Progenitor cell of endocrine pancreas (in vitro differentiated cells): ENCODE measurements around the gene PIK3R5. TPM values are rescaled to one million over a fixed set of nuclear protein-coding genes. Genes with fewer than 3 reads are reported as not detected.

ENCODE experiments used
- DNase-seq: peaks from one replicate; pipeline ENCODE4 v3.0.0; 2021; ENCODE audit warnings: low spot score; ENCODE audit not compliant: unreplicated experiment
- H3K27ac Mint-ChIP-seq: 2 replicates; pipeline ENCODE4 v1.8.0; 2021; ENCODE audit warnings: mild to moderate bottlenecking, moderate library complexity, mixed read lengths
- H3K27me3 Mint-ChIP-seq: 2 replicates; pipeline ENCODE4 v1.8.0; 2021; ENCODE audit warnings: mixed read lengths
- H3K36me3 Mint-ChIP-seq: 2 replicates; pipeline ENCODE4 v1.8.0; 2022; ENCODE audit warnings: mixed read lengths; ENCODE audit not compliant: insufficient read depth
- H3K4me1 Mint-ChIP-seq: 2 replicates; pipeline ENCODE4 v1.8.0; 2021; ENCODE audit warnings: low read depth, mixed read lengths
- H3K4me3 Mint-ChIP-seq: 2 replicates; pipeline ENCODE4 v1.8.0; 2021; ENCODE audit warnings: low read depth, mild to moderate bottlenecking, moderate library complexity, mixed read lengths
- H3K9me3 Mint-ChIP-seq: 2 replicates; pipeline ENCODE4 v1.8.0; 2021; ENCODE audit warnings: low read depth, mixed read lengths
- CTCF ChIP-seq: fragments of 200-600 bp; sonication (generic); IDR thresholded peaks from one replicate; pipeline ENCODE4 v1.5.0; 2021; ENCODE audit warnings: antibody characterized with exemption, mild to moderate bottlenecking; ENCODE audit not compliant: unreplicated experiment
- total RNA-seq: library from RNA; stranded (reverse); gene quantifications from 2 replicates; pipeline ENCODE4 v1.2.1, GENCODE V29; 2021

Gene PIK3R5
- total RNA-seq, 1 donor from 2014 or later: 0.50 TPM

DNA sequence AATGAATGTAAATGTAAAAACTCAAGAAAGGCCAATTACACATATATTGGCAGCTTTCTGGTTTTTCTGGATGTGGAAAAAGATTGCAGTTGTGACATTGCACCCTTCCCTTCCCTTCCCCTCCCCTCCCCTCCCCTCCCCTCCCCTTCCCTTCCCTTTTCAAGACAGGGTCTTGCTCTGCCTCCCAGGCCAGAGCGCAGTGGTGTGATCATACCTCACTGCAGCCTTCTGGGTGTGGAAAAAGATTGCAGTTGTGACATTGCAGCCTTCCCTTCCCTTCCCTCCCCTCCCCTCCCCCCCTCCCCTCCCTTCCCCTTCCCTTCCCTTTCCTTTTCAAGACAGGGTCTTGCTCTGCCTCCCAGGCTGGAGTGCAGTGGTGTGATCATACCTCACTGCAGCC lies 41.7 kb downstream of the PIK3R5 start:
- TF ChIP-seq CTCF: no peak
- H3K4me3 Mint-ChIP-seq: no peak overlapping the region
- H3K27me3 Mint-ChIP-seq: peaks cover 9% of the 10 kb centered on the region
- H3K9me3 Mint-ChIP-seq: peaks cover 12% of the 10 kb centered on the region
- no peak for DNase-seq
- H3K27ac Mint-ChIP-seq: no peak overlapping the region
- no peaks in the 10 kb centered on the region for H3K4me1 Mint-ChIP-seq
- no peaks in the 10 kb centered on the region for H3K36me3 Mint-ChIP-seq

DNA sequence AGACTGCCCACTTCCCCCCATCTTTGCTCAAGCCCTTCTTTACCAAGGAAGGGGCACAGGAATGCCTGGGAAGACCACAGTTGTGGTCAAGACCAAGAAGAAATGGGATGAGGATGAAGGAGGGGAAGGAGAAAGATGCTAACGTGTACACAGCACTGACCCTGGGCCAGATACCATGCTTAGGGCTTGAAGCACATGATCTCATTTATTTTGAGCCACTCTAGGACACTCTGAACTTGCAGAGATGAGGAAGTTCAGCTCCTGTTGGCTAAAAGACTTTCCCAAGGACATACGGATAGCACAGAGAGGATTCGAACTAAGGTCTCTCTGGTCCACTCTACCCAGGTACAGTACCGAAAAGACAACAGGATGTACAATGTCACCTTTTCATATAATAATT lies 42.6 kb downstream of the PIK3R5 start:
- no peak overlapping the region for H3K27ac Mint-ChIP-seq
- peaks cover 9% of the 10 kb centered on the region for H3K27me3 Mint-ChIP-seq
- DNase-seq: no peak
- H3K36me3 Mint-ChIP-seq: no peaks in the 10 kb centered on the region
- H3K4me1 Mint-ChIP-seq: no peaks in the 10 kb centered on the region
- no peak overlapping the region for H3K4me3 Mint-ChIP-seq
- no peak for TF ChIP-seq CTCF
- peaks cover 6% of the 10 kb centered on the region for H3K9me3 Mint-ChIP-seq

DNA sequence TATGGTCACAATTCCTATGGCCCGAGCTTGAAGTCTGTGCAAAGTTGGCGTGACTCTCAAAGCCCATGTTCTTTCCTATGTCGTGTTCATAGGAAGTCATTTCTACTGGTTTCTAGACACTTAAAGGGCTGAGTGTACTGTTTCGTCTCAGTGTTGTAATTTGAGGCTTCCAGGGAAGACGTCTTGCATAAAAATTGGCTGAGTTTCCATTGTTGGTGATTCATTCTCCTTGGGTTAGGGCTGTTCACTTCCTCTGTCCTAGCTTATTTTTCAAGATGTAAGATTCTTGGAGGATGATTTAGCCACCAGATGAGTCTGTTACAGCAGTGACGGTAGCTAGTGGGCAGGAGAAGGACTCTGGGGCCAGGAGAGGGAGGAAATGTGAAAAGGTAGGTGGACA lies 43.1 kb downstream of the PIK3R5 start:
- Mint-ChIP-seq H3K27me3 (peaks cover 9% of the 10 kb centered on the region), H3K4me3 (no peak overlapping the region), H3K9me3 (peaks cover 6% of the 10 kb centered on the region), H3K36me3 (no peaks in the 10 kb centered on the region), H3K27ac (no peak overlapping the region), H3K4me1 (no peaks in the 10 kb centered on the region)
- no peak for TF ChIP-seq CTCF
- DNase-seq: no peak

DNA sequence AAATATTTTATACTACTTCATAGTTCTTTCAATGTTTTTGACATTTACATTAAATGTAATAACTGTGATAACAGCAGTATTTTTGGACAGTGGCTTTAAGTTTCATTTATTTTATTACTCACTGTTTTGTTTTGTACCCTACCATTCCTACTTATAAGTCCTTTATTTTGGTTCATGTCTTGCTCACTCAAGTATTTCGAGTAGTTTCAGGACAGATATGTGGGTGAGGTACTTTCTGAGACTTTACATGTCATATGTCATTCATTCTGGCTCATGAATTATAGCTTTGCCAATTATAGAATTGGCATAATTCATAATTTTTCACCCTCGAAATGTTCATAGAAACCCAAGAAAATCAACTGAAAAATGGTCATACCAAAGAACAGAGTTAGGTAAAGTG lies 44.4 kb downstream of the PIK3R5 start:
- H3K36me3 Mint-ChIP-seq: no peaks in the 10 kb centered on the region
- peaks cover 9% of the 10 kb centered on the region for H3K27me3 Mint-ChIP-seq
- H3K9me3 Mint-ChIP-seq: peaks cover 11% of the 10 kb centered on the region
- H3K27ac Mint-ChIP-seq: no peak overlapping the region
- H3K4me3 Mint-ChIP-seq: no peak overlapping the region
- no peak for DNase-seq
- no peak for TF ChIP-seq CTCF
- H3K4me1 Mint-ChIP-seq: no peaks in the 10 kb centered on the region

DNA sequence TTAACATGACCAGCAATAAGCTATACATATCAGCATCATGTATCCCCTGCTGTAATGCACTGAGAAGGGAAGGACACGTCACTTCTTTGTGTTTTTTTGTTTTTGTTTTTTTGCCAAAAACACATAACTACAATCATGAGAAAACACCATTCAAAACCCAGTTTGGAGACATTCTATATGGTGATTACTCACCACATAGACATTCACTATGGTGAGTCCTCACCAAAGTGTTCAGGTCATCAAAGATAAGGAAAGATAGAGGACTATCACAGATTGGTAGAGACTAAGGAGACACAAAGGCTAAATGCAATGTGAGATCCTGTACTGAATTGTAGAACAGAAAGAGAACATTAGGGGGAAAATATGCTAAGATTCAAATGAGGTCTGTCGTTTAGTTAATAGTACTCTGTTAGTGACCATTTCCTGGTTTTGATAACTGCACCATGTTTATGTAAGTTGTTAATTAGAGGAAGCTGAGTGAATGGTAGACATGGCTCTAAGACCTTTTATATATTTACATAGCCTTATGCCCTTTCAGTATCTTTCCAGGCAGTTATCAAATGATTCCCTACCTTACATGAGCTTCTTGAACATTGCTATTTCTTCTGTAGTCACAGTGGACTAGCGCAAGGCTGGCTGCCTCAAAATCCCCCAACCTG lies 46.6 kb downstream of the PIK3R5 start:
- Mint-ChIP-seq H3K4me1 (no peaks in the 10 kb centered on the region), H3K4me3 (no peak overlapping the region), H3K27me3 (peaks cover 19% of the 10 kb centered on the region), H3K27ac (no peak overlapping the region), H3K9me3 (peaks cover 11% of the 10 kb centered on the region), H3K36me3 (no peaks in the 10 kb centered on the region)
- no peak for TF ChIP-seq CTCF
- DNase-seq: no peak
